ENCODE data around the gene LRRN1. TPM values are rescaled to one million over a fixed set of nuclear protein-coding genes. Genes with fewer than 3 reads are reported as not detected.

LRRN1 gene
- under 1 TPM; 0.21 to 0.26 TPM for total RNA-seq

GRCh38 chr3:3799173-3800079 lies at the start of gene LRRN1:
Gene LRRN1, plus strand, starts transcription at chr3:3799431. Its CDS starts 45,211 bp downstream, at chr3:3844642.
- Mint-ChIP-seq H3K27me3 (peaks cover 58% of the 10 kb centered on the region), H3K9me3 (ENCODE audit: low read depth) (no peaks in the 10 kb centered on the region), H3K36me3 (no peaks in the 10 kb centered on the region), H3K4me3 (peak within 1 kb of the TSS; percentile 79), H3K27ac (peak within 1 kb of the TSS; percentile 37), H3K4me1 (peaks cover 10% of the 10 kb centered on the region)
- ATAC-seq (peak; percentile 76), DNase-seq (peak; percentile 68)
- CTCF ChIA-PET = interaction anchor here (1.4 kb wide), 1 partner anchor 198 kb away, joined by 3 read pairs; no protein-coding TSS in a partner anchor

GRCh38 chr3:3753416-3753815 lies 45.8 kb upstream of the LRRN1 start:
- Mint-ChIP-seq H3K4me3 (no peak overlapping the region), H3K4me1 (no peaks in the 10 kb centered on the region), H3K36me3 (no peaks in the 10 kb centered on the region), H3K9me3 (ENCODE audit: low read depth) (no peaks in the 10 kb centered on the region), H3K27ac (no peak overlapping the region), H3K27me3 (no peaks in the 10 kb centered on the region)
- CTCF ChIA-PET = no interaction called here
- no peak for DNase-seq
- ATAC-seq = no peak

GRCh38 chr3:3765661-3766060 lies 33.6 kb upstream of the LRRN1 start:
- Mint-ChIP-seq H3K4me3 (no peak overlapping the region), H3K27me3 (no peaks in the 10 kb centered on the region)
- CTCF ChIA-PET = no interaction called here

GRCh38 chr3:3766140-3766539 lies 33.1 kb upstream of the LRRN1 start:
- H3K36me3 Mint-ChIP-seq = no peaks in the 10 kb centered on the region
- no peak overlapping the region for H3K27ac Mint-ChIP-seq
- CTCF ChIA-PET = no interaction called here

More at GRCh38 chr3:3765661-3766060, 33.6 kb upstream of the LRRN1 start:
- Mint-ChIP-seq H3K36me3 (no peaks in the 10 kb centered on the region), H3K27ac (no peak overlapping the region), H3K9me3 (ENCODE audit: low read depth) (no peaks in the 10 kb centered on the region), H3K4me1 (no peaks in the 10 kb centered on the region)
- ATAC-seq (no peak), DNase-seq (no peak)

GRCh38 chr3:3771094-3771493 lies 28.1 kb upstream of the LRRN1 start:
- Mint-ChIP-seq H3K4me3 (no peak overlapping the region), H3K4me1 (no peaks in the 10 kb centered on the region), H3K36me3 (no peaks in the 10 kb centered on the region), H3K27me3 (no peaks in the 10 kb centered on the region), H3K9me3 (ENCODE audit: low read depth) (no peaks in the 10 kb centered on the region), H3K27ac (no peak overlapping the region)
- ATAC-seq (no peak), DNase-seq (no peak)
- CTCF ChIA-PET = interaction anchor here (1.3 kb wide), 1 partner anchor 30 kb away, joined by 4 read pairs; no protein-coding TSS in a partner anchor

More at GRCh38 chr3:3766140-3766539, 33.1 kb upstream of the LRRN1 start:
- Mint-ChIP-seq H3K4me1 (no peaks in the 10 kb centered on the region), H3K27me3 (no peaks in the 10 kb centered on the region), H3K9me3 (ENCODE audit: low read depth) (no peaks in the 10 kb centered on the region), H3K4me3 (no peak overlapping the region)
- ATAC-seq (no peak), DNase-seq (no peak)

GRCh38 chr3:3771567-3771966 lies 27.7 kb upstream of the LRRN1 start:
- Mint-ChIP-seq H3K9me3 (ENCODE audit: low read depth) (no peaks in the 10 kb centered on the region), H3K27ac (no peak overlapping the region), H3K4me3 (no peak overlapping the region), H3K27me3 (no peaks in the 10 kb centered on the region), H3K36me3 (no peaks in the 10 kb centered on the region), H3K4me1 (no peaks in the 10 kb centered on the region)
- DNase-seq = no peak
- CTCF ChIA-PET = interaction anchor here (1.3 kb wide), 1 partner anchor 30 kb away, joined by 4 read pairs; no protein-coding TSS in a partner anchor
- ATAC-seq = no peak

- Mint-ChIP-seq H3K27ac (no peak overlapping the region), H3K4me3 (no peak overlapping the region), H3K27me3 (no peaks in the 10 kb centered on the region), H3K9me3 (ENCODE audit: low read depth) (no peaks in the 10 kb centered on the region), H3K4me1 (no peaks in the 10 kb centered on the region), H3K36me3 (no peaks in the 10 kb centered on the region)
- ATAC-seq (no peak), DNase-seq (no peak)
- CTCF ChIA-PET = interaction anchor here (0.6 kb wide), 1 partner anchor 393 kb away, joined by 3 read pairs; no protein-coding TSS in a partner anchor
Observed at GRCh38 chr3:3772338-3772737, 26.9 kb upstream of the LRRN1 start.

GRCh38 chr3:3772920-3773319 lies 26.3 kb upstream of the LRRN1 start:
- Mint-ChIP-seq H3K27me3 (no peaks in the 10 kb centered on the region), H3K4me1 (no peaks in the 10 kb centered on the region), H3K4me3 (no peak overlapping the region), H3K36me3 (no peaks in the 10 kb centered on the region), H3K27ac (no peak overlapping the region), H3K9me3 (ENCODE audit: low read depth) (no peaks in the 10 kb centered on the region)
- ATAC-seq (no peak), DNase-seq (no peak)
- CTCF ChIA-PET = no interaction called here

- H3K27ac Mint-ChIP-seq = no peak overlapping the region
- H3K9me3 Mint-ChIP-seq (ENCODE audit: low read depth) = no peaks in the 10 kb centered on the region
- H3K27me3 Mint-ChIP-seq = no peaks in the 10 kb centered on the region
- DNase-seq = no peak
- ATAC-seq = no peak
- CTCF ChIA-PET = no interaction called here
- H3K4me3 Mint-ChIP-seq = no peak overlapping the region
- no peaks in the 10 kb centered on the region for H3K4me1 Mint-ChIP-seq
- no peaks in the 10 kb centered on the region for H3K36me3 Mint-ChIP-seq
Observed at GRCh38 chr3:3776607-3777006, 22.6 kb upstream of the LRRN1 start.

- Mint-ChIP-seq H3K36me3 (no peaks in the 10 kb centered on the region), H3K9me3 (ENCODE audit: low read depth) (no peaks in the 10 kb centered on the region), H3K4me3 (no peak overlapping the region), H3K27me3 (no peaks in the 10 kb centered on the region), H3K27ac (no peak overlapping the region), H3K4me1 (no peaks in the 10 kb centered on the region)
- ATAC-seq = no peak
- DNase-seq = no peak
- CTCF ChIA-PET = no interaction called here
Observed at GRCh38 chr3:3778216-3778615, 21.0 kb upstream of the LRRN1 start.

- H3K4me1 Mint-ChIP-seq = no peaks in the 10 kb centered on the region
- no peaks in the 10 kb centered on the region for H3K36me3 Mint-ChIP-seq
- ATAC-seq = no peak
- no peaks in the 10 kb centered on the region for H3K9me3 Mint-ChIP-seq (ENCODE audit: low read depth)
- no peak overlapping the region for H3K4me3 Mint-ChIP-seq
- no peaks in the 10 kb centered on the region for H3K27me3 Mint-ChIP-seq
- CTCF ChIA-PET = no interaction called here
- no peak for DNase-seq
- no peak overlapping the region for H3K27ac Mint-ChIP-seq
Observed at GRCh38 chr3:3778641-3779270, 20.5 kb upstream of the LRRN1 start.

- Mint-ChIP-seq H3K4me1 (no peaks in the 10 kb centered on the region), H3K9me3 (ENCODE audit: low read depth) (no peaks in the 10 kb centered on the region), H3K27ac (no peak overlapping the region), H3K27me3 (no peaks in the 10 kb centered on the region), H3K36me3 (no peaks in the 10 kb centered on the region), H3K4me3 (no peak overlapping the region)
- CTCF ChIA-PET = no interaction called here
- no peak for DNase-seq
- no peak for ATAC-seq
Observed at GRCh38 chr3:3782457-3782856, 16.8 kb upstream of the LRRN1 start.

- ATAC-seq = no peak
- H3K9me3 Mint-ChIP-seq (ENCODE audit: low read depth) = no peaks in the 10 kb centered on the region
- no peaks in the 10 kb centered on the region for H3K27me3 Mint-ChIP-seq
- no peak for DNase-seq
- no peaks in the 10 kb centered on the region for H3K36me3 Mint-ChIP-seq
- H3K27ac Mint-ChIP-seq = no peak overlapping the region
- CTCF ChIA-PET = no interaction called here
- no peaks in the 10 kb centered on the region for H3K4me1 Mint-ChIP-seq
- no peak overlapping the region for H3K4me3 Mint-ChIP-seq
Observed at GRCh38 chr3:3783210-3783609, 16.0 kb upstream of the LRRN1 start.

GRCh38 chr3:3783696-3784095 lies 15.5 kb upstream of the LRRN1 start:
- H3K9me3 Mint-ChIP-seq (ENCODE audit: low read depth) = no peaks in the 10 kb centered on the region
- ATAC-seq = no peak
- H3K4me3 Mint-ChIP-seq = no peak overlapping the region
- no peaks in the 10 kb centered on the region for H3K4me1 Mint-ChIP-seq
- no peak overlapping the region for H3K27ac Mint-ChIP-seq
- H3K27me3 Mint-ChIP-seq = no peaks in the 10 kb centered on the region
- DNase-seq = no peak
- no peaks in the 10 kb centered on the region for H3K36me3 Mint-ChIP-seq
- CTCF ChIA-PET = no interaction called here

Measured in activated CD8-positive, alpha-beta memory T cell treated with anti-CD3 and anti-CD28 coated beads, Interleukin-2, amount 10 ng/mL, durations not matched to agents 7 days and 5 days (primary cell).